ENCODE measurements around the gene CLIC1.

GRCh38 chr6:31706599-31706998, 29.7 kb downstream of the CLIC1 start, which contains the start of gene LY6G6F:
- TF ChIP-seq CTCF (IDR thresholded peaks at IDR 0.05 in 2 of 3, conservative IDR thresholded peaks at IDR 0.05 in 1 of 3; ENCODE audit: borderline replicate concordance in 1 of 3, insufficient read depth in 1 of 3, low read depth in 2 of 3, low read length in 2 of 3) (no peak), POLR2AphosphoS5 (IDR thresholded peaks at IDR 0.05; ENCODE audit: low read depth, low read length) (no peak)

Data from HCT116 (cell line).